SK-N-SH (cell line): ENCODE results near the gene DENR. TPM values are rescaled to one million over a fixed set of nuclear protein-coding genes. Genes with fewer than 3 reads are reported as not detected.

Experiments
- CTCF ChIA-PET: fragments of 300-600, 350-600 bp; formaldehyde crosslinking; extraction: SDS; loops from one replicate; lab custom pipeline; 2021; lab: Yijun Ruan, JAX
- POLR2A ChIA-PET: fragments of 350-600 bp; sonication (Branson Sonifier 250); formaldehyde crosslinking; extraction: SDS; loops from one replicate; lab custom pipeline; 2020; ENCODE audit warnings: antibody characterized with exemption, inconsistent platforms; lab: Yijun Ruan, JAX
- DNase-seq: peaks from one replicate; pipeline ENCODE4 v3.0.0; 2012
- H2AFZ ChIP-seq: fragments of 200-600 bp; sonication (generic); 2 replicates; pipeline ENCODE4 v1.8.1; 2016; ENCODE audit warnings: antibody characterized with exemption, mild to moderate bottlenecking, low read depth
- H3F3A ChIP-seq: fragments of 200-600 bp; sonication (generic); replicated peaks from 2 replicates; pipeline ENCODE3; 2016; ENCODE audit warnings: antibody characterized with exemption, mild to moderate bottlenecking; ENCODE audit not compliant: insufficient read depth
- H3K27ac ChIP-seq, 2 experiments: fragments of 200-500 bp in 1 of 2; fragments of 200-600 bp in 1 of 2; sonication (Bioruptor generic) in 1 of 2; sonication (generic), shearing (Covaris generic) in 1 of 2; 2 replicates each; pipeline versions ENCODE4 v1.5.1 to v1.6.1; 2014 to 2016; ENCODE audit warnings: low read depth in 2 of 2, inconsistent platforms in 1 of 2, low read length in 1 of 2, mild to moderate bottlenecking in 1 of 2, mixed read lengths in 1 of 2
- H3K27me3 ChIP-seq: fragments of 200-600 bp; sonication (generic), shearing (Covaris generic); 2 replicates; pipeline ENCODE4 v1.6.1; 2016; ENCODE audit warnings: mixed run types; ENCODE audit not compliant: insufficient read depth
- H3K36me3 ChIP-seq, 2 experiments: fragments of 200-500 bp in 1 of 2; fragments of 200-600 bp in 1 of 2; sonication (Bioruptor generic) in 1 of 2; sonication (generic) in 1 of 2; replicated peaks in 1 of 2; 2 replicates each; pipeline versions ENCODE3 to v1.5.1; 2014 to 2016; ENCODE audit warnings: low read length in 1 of 2, mild to moderate bottlenecking in 1 of 2; ENCODE audit not compliant: insufficient read depth in 2 of 2, control insufficient read depth in 1 of 2
- H3K4me1 ChIP-seq, 2 experiments: fragments of 200-500 bp in 1 of 2; fragments of 200-600 bp in 1 of 2; sonication (Bioruptor generic) in 1 of 2; sonication (generic), shearing (Covaris generic) in 1 of 2; 2 replicates each; pipeline versions ENCODE4 v1.5.1 to v1.6.1; 2014 to 2016; ENCODE audit warnings: low read depth in 1 of 2, low read length in 1 of 2, mixed run types in 1 of 2; ENCODE audit not compliant: insufficient read depth in 2 of 2, control insufficient read depth in 1 of 2
- H3K4me2 ChIP-seq: fragments of 200-600 bp; sonication (generic), shearing (Covaris generic); 2 replicates; pipeline ENCODE4 v1.6.1; 2017; ENCODE audit warnings: mixed run types
- H3K4me3 ChIP-seq, 2 experiments: fragments of 200-500 bp in 1 of 2; fragments of 200-600 bp in 1 of 2; sonication (Bioruptor generic) in 1 of 2; sonication (generic), shearing (Covaris generic) in 1 of 2; 2 replicates each; pipeline versions ENCODE4 v1.5.1 to v1.8.1; 2014 to 2016; ENCODE audit warnings: low read depth in 2 of 2, inconsistent platforms in 1 of 2, low read length in 1 of 2, mild to moderate bottlenecking in 1 of 2, mixed read lengths in 1 of 2, moderate library complexity in 1 of 2
- H3K79me2 ChIP-seq: fragments of 200-600 bp; sonication (generic); 2 replicates; pipeline ENCODE4 v1.8.1; 2017; ENCODE audit warnings: mild to moderate bottlenecking; ENCODE audit not compliant: insufficient read depth
- H3K9ac ChIP-seq: fragments of 200-600 bp; sonication (generic); 2 replicates; pipeline ENCODE4 v1.6.1; 2017; ENCODE audit warnings: mixed run types
- H3K9me2 ChIP-seq: fragments of 200-600 bp; sonication (generic); 2 replicates; pipeline ENCODE4 v1.6.1; 2017; ENCODE audit warnings: mixed run types
- H3K9me3 ChIP-seq: fragments of 200-600 bp; sonication (generic); 2 replicates; pipeline ENCODE4 v1.6.1; 2017; ENCODE audit warnings: mixed run types, mild to moderate bottlenecking, moderate library complexity
- H4K20me1 ChIP-seq: fragments of 200-600 bp; sonication (generic); 2 replicates; pipeline ENCODE4 v1.6.1; 2017; ENCODE audit warnings: mild to moderate bottlenecking, mixed run types; ENCODE audit not compliant: insufficient read depth
- FOSL2 ChIP-seq: IDR thresholded peaks from 2 replicates; pipeline ENCODE4 v1.4.0; 2012; ENCODE audit warnings: low read depth, mild to moderate bottlenecking, moderate library complexity, borderline replicate concordance
- FOXJ3 ChIP-seq: sonication (generic); formaldehyde crosslinking; IDR thresholded peaks from 2 replicates; pipeline ENCODE4 v1.5.1; 2020; ENCODE audit warnings: mild to moderate bottlenecking, missing genetic modification reagents
- GATA2 ChIP-seq: sonication (generic); formaldehyde crosslinking; IDR thresholded peaks from 2 replicates; pipeline ENCODE4 v1.5.0; 2020; ENCODE audit warnings: mild to moderate bottlenecking, missing genetic modification reagents
- JUND ChIP-seq: IDR thresholded peaks from 2 replicates; pipeline ENCODE4 v1.4.0; 2012
- NFIC ChIP-seq: IDR thresholded peaks from 2 replicates; pipeline ENCODE4 v1.4.0; 2012; ENCODE audit warnings: borderline replicate concordance
- NRF1 ChIP-seq: IDR thresholded peaks from 2 replicates; pipeline ENCODE4 v1.6.1; 2012; ENCODE audit warnings: low read depth, mild to moderate bottlenecking, low read length
- POLR2AphosphoS5 ChIP-seq: IDR thresholded peaks from 2 replicates; pipeline ENCODE4 v1.6.1; 2012; ENCODE audit warnings: low read depth, low read length
- RAD21 ChIP-seq: IDR thresholded peaks from 2 replicates; pipeline ENCODE4 v1.6.1; 2012; ENCODE audit warnings: mild to moderate bottlenecking, low read length
- RCOR1 ChIP-seq: fragments of 150-350 bp; IDR thresholded peaks from 2 replicates; pipeline ENCODE4 v1.6.1; 2017; ENCODE audit warnings: antibody characterized with exemption, low read length
- RFX5 ChIP-seq: IDR thresholded peaks from 2 replicates; pipeline ENCODE4 v1.6.1; 2012; ENCODE audit warnings: mild to moderate bottlenecking, improper control_type of control experiment, low read length
- RXRA ChIP-seq: IDR thresholded peaks from 2 replicates; pipeline ENCODE4 v1.4.0; 2012; ENCODE audit warnings: low read depth, mild to moderate bottlenecking, borderline replicate concordance
- SMC3 ChIP-seq: IDR thresholded peaks from 2 replicates; pipeline ENCODE4 v1.6.1; 2012; ENCODE audit warnings: low read depth, low read length, improper control_type of control experiment
- TAF1 ChIP-seq: IDR thresholded peaks from 2 replicates; pipeline ENCODE4 v1.6.1; 2012; ENCODE audit warnings: low read depth, mild to moderate bottlenecking, low read length, moderate library complexity, borderline replicate concordance
- YY1 ChIP-seq: IDR thresholded peaks from 2 replicates; pipeline ENCODE4 v1.4.0; 2012; ENCODE audit warnings: low read depth, mild to moderate bottlenecking
- WGBS: methylation state at CpG from one replicate; pipeline ENCODE4 v1.1.6; 2017; ENCODE audit warnings: low lambda C conversion rate; 5-methylcytosine and 5-hydroxymethylcytosine counted together
- polyA plus RNA-seq, 3 experiments: library from polyadenylated mRNA; depleted of rRNA; stranded (reverse); fragments of >200 nt; gene quantifications; 2 replicates each; pipeline ENCODE4 v1.2.3, GENCODE V29; 2012
- TF ChIP-seq, protein P1 (sequence below): IDR thresholded peaks from 2 replicates; pipeline ENCODE4; 2012

Gene DENR
- polyA plus RNA-seq, 1 of the 3 experiments (the other 2 are of a cell fraction) = 23.2 TPM

GRCh38 chr12:122743895-122744525 is 8.6 kb upstream of the DENR start:
- no peak for DNase-seq
- Histone ChIP-seq H3K79me2 (no peaks in the 10 kb centered on the region), H3K9ac (no peak overlapping the region), H2AFZ (no peak overlapping the region), H3K27me3 (no peaks in the 10 kb centered on the region), H3K4me3 (no peak overlapping the region), H3K36me3 (no peaks in the 10 kb centered on the region), H3K9me3 (no peaks in the 10 kb centered on the region), H4K20me1 (no peaks in the 10 kb centered on the region), H3K27ac (no peak overlapping the region), H3K4me1 (no peaks in the 10 kb centered on the region), H3K4me2 (no peak overlapping the region)
- 96% methylated on average over 7 of the region's 7 CpGs for WGBS
- POLR2A ChIA-PET = no interaction called here
- no peak for TF ChIP-seq POLR2AphosphoS5
- TF ChIP-seq RCOR1 = no peak
- no peak for TF ChIP-seq JUND
- TF ChIP-seq TAF1 = no peak
- no peak for TF ChIP-seq NRF1
- no peak for TF ChIP-seq SMC3
- TF ChIP-seq NFIC = no peak
- TF ChIP-seq, all 33 proteins: peak for 0
- no peaks in the 10 kb centered on the region for H3F3A ChIP-seq
- no peaks in the 10 kb centered on the region for H3K9me2 ChIP-seq
- CTCF ChIA-PET = interaction anchor here (1.1 kb wide), 1 partner anchor 106 kb away, joined by 4 read pairs; no protein-coding TSS in a partner anchor

- Histone ChIP-seq H3K27me3 (no peaks in the 10 kb centered on the region), H3K9me3 (no peaks in the 10 kb centered on the region), H3K9me2 (no peaks in the 10 kb centered on the region), H3K9ac (no peak overlapping the region), H3K79me2 (no peaks in the 10 kb centered on the region), H4K20me1 (no peaks in the 10 kb centered on the region), H3K27ac (no peak overlapping the region), H3K36me3 (no peaks in the 10 kb centered on the region), H3K4me3 (no peak overlapping the region), H3K4me1 (peaks cover 0 to 3% of the 10 kb centered on the region in 2 experiments; a peak in 1 of 4 replicates), H2AFZ (no peak overlapping the region), H3K4me2 (no peak overlapping the region), H3F3A (no peaks in the 10 kb centered on the region)
- 77% methylated on average over 9 of the region's 9 CpGs for WGBS
- TF ChIP-seq RCOR1 = no peak
- TF ChIP-seq GATA2 (CRISPR knock-in tag) = no peak
- TF ChIP-seq NRF1 = no peak
- no peak for TF ChIP-seq RAD21
- TF ChIP-seq FOXJ3 (CRISPR knock-in tag) = no peak
- TF ChIP-seq FOSL2 = no peak
- TF ChIP-seq RFX5 = no peak
- TF ChIP-seq, protein P1, sequence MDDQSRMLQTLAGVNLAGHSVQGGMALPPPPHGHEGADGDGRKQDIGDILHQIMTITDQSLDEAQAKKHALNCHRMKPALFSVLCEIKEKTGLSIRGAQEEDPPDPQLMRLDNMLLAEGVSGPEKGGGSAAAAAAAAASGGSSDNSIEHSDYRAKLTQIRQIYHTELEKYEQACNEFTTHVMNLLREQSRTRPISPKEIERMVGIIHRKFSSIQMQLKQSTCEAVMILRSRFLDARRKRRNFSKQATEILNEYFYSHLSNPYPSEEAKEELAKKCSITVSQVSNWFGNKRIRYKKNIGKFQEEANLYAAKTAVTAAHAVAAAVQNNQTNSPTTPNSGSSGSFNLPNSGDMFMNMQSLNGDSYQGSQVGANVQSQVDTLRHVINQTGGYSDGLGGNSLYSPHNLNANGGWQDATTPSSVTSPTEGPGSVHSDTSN = no peak
- TF ChIP-seq YY1 = no peak
- no peak for TF ChIP-seq RXRA
- CTCF ChIA-PET = no interaction called here
- POLR2A ChIA-PET = no interaction called here
- DNase-seq = no peak
These were observed 5.1 kb upstream of the DENR start for GRCh38 chr12:122747224-122748135.
